ENCODE data around the gene SLC34A2.

Gene SLC34A2

DNA sequence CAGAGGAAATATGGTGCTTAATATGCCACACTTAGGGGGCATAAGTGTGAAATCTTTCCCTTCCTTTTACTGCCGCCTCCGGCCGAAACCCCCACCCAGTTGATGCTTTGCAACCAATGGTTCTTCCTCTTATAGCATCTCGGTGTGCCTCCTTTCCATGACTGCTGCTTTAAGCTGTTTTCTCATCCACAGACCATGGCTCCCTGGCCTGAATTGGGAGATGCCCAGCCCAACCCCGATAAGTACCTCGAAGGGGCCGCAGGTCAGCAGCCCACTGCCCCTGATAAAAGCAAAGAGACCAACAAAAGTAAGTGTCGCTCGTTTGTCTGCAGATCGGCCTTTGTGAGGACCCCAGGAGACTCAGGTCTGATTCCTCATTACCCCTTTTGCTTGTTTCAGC is 6.7 kb downstream of the SLC34A2 start:
- DNase-seq (ENCODE audit: low spot score) = no peak

DNA sequence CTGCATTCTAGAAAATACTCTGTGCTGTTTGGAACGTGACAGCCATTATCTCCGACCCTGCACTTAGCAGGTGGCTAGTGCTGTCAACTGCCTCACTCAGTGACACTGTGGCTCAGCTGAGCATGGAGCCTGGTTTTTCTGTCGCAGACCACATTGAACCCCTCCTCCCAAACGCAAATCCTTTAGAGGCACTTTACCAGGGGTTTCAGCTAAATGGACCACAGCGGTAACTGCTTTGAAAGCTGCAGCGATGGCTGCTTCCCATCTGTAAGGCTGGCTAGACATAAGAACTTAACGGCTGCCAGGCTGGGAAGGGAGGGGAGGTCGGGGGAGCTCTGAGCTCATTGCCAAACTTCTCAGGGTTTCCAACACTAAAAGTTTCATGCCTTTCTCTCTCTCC is 8.1 kb downstream of the SLC34A2 start:
- no peak for DNase-seq (ENCODE audit: low spot score)

DNA sequence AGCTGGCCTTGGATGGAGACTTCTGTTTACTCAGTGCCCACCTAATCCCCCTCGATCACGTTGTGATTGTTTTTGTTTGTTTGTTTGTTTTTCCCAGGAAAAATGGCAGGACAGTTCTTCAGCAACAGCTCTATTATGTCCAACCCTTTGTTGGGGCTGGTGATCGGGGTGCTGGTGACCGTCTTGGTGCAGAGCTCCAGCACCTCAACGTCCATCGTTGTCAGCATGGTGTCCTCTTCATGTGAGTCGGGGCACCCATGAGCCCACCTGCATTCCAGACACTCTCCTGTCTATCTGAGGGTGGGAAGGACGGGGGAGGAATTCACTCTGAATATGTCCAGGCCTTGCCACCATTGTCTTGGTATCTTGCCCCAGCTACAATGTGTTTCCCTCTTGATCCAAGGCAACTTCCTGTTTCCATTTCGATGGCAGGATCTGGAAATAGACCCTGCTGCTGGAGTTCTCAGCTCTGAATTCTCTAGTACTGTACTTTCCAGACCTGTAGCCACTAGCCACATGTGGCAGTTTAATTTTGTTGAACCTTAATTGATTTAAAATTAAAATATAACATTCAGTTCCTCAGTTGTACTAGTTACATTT is 10.5 kb downstream of the SLC34A2 start:
- DNase-seq (ENCODE audit: low spot score) = no peak

DNA sequence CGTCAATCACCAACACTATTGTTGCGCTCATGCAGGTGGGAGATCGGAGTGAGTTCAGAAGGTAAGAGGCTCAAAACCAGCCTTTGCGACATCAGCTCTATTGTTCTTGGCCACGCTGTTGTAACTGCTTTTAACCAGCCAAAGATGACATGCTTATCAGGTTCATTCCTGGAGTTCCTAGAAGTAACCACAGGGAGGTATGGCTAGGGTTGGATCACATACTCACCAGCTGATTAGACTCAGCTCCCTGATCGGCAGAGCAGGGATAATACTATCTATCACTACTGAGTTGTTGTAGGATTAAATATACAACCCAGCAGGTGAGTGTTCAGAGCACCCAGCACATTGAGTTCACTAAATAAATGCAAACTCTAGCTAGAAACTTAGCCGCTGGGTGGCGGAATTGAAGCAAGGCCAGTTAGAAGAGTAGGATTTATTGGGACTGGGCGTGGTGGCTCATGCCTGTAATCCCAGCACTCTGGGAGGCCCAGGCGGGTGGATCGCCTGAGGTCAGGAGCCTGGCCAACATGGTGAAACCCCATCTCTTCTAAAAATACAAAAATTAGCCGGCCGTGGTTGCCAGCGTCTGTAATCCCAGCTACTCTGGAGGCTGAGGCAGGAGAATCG is 12.4 kb downstream of the SLC34A2 start:
- no peak for DNase-seq (ENCODE audit: low spot score)

DNA sequence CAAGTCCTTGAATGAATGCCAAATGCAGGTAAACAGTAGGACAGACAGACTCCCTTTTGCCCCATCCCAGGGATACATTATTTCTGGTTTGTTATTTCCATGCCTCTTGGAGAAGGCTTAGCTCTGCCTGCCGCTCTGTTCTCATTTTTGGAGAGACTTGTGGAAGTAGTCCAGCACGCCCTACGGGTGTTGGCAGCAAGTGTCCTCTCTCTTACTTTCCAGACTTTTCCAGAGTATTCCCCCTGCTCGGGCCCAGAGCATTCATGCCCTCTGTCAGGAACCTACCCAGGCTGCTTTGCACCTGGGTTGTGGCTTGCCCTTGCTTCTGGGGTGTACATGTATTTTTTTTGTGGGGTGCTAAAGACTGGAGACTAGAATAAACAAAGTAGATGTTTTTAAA is 15.3 kb downstream of the SLC34A2 start:
- no peak for DNase-seq (ENCODE audit: low spot score)

DNA sequence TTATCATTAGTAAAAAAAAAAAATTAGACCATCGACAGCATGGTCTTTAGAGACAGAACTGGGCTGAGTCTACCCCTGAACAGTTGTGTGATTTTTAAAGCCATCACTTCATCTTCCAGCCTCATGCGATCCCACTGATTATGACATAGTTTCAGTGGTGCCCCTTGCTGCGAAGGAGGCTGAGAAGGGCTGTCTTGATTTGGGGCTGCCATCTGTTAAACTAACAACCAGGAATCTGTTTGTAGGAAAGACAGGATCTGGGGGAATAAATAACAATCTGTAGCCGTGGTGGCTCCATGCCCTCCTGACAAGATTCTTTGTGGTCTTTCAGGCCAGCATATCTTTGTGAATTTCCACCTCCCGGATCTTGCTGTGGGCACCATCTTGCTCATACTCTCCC is 17.1 kb downstream of the SLC34A2 start:
- DNase-seq (ENCODE audit: low spot score) = no peak

DNA sequence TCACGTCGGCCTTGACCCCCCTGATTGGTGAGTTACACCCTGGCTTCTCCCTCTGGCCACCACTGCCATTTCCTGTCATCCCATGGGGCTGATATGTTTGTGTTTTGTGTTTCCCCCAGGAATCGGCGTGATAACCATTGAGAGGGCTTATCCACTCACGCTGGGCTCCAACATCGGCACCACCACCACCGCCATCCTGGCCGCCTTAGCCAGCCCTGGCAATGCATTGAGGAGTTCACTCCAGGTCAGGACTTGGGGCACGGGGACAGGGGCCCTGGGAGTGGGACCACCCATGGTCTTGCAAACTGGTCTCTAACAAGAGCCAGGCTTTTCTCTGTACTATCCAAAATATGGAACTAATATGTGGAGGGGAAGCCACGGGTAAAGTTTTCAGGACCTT is 18.7 kb downstream of the SLC34A2 start:
- no peak for DNase-seq (ENCODE audit: low spot score)

DNA sequence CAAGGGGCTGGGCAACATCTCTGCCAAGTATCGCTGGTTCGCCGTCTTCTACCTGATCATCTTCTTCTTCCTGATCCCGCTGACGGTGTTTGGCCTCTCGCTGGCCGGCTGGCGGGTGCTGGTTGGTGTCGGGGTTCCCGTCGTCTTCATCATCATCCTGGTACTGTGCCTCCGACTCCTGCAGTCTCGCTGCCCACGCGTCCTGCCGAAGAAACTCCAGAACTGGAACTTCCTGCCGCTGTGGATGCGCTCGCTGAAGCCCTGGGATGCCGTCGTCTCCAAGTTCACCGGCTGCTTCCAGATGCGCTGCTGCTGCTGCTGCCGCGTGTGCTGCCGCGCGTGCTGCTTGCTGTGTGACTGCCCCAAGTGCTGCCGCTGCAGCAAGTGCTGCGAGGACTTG is 20.6 kb downstream of the SLC34A2 start:
- DNase-seq (ENCODE audit: low spot score) = no peak

DNA sequence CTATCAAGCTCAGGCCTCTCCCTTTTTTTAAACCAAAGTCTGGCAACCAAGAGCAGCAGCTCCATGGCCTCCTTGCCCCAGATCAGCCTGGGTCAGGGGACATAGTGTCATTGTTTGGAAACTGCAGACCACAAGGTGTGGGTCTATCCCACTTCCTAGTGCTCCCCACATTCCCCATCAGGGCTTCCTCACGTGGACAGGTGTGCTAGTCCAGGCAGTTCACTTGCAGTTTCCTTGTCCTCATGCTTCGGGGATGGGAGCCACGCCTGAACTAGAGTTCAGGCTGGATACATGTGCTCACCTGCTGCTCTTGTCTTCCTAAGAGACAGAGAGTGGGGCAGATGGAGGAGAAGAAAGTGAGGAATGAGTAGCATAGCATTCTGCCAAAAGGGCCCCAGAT is 21.5 kb downstream of the SLC34A2 start:
- no peak for DNase-seq (ENCODE audit: low spot score)

DNA sequence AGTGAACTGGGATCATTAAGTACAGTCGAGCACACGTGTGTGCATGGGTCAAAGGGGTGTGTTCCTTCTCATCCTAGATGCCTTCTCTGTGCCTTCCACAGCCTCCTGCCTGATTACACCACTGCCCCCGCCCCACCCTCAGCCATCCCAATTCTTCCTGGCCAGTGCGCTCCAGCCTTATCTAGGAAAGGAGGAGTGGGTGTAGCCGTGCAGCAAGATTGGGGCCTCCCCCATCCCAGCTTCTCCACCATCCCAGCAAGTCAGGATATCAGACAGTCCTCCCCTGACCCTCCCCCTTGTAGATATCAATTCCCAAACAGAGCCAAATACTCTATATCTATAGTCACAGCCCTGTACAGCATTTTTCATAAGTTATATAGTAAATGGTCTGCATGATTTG is 22.3 kb downstream of the SLC34A2 start:
- DNase-seq (ENCODE audit: low spot score) = no peak

DNA sequence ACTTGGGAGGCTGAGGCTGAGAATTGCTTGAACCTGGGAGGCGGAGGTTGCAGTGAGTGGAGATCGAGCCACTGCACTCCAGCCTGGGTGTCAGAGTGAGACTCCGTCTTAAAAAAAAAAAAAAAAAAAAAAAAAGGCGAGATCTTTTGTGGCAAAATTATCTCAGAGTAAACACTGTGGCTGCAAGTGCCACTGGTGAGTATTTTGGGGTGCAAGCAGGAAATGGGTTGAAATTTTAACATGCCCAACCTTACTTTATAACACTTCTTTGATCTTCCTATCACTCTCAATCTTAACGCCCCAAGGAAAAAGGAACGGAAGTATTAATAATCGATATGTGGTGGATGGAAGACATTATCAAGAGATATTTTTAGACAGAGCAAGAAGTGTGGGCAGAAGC is 32.1 kb downstream of the SLC34A2 start:
- no peak for DNase-seq (ENCODE audit: low spot score)

DNA sequence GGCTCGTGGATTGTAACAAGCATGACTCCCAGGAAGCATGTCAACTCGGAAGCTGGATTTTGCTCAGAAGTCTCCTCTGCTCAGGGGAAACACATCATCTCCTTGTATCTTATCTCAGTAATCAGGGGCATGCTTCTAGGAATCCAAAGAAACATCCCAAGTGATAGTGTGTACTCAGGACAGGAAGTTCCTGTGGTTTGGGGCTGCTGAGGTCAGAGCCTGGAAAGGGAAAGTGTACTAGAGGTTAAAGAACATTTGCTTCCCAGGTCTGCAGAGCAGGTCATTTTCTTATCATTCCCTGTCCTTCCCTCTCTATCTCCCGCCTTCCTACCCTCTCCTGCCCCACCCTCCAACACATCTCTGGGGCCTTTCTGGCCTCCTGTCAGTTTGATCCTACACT is 38.8 kb downstream of the SLC34A2 start:
- DNase-seq (ENCODE audit: low spot score) = no peak

DNA sequence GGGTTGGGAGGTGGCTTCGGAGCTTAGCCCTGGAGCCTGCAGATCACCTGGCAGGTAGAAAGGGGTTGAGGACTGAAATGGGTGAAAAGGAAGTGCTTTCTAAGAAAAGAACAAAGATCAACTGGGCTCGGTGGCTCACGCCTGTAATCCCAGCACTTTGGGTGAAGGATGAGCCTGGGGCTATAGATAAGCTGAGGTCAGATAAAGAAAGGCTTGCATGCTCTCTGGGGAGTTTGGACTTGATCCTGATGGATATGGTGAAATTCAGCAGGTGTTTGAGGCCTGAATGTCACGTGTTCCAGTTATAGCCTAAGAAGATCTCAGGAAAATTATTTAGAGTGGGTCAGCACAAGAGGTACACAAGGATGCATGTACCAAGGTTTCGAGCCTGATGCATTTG is 40.8 kb downstream of the SLC34A2 start:
- DNase-seq (ENCODE audit: low spot score) = no peak

DNA sequence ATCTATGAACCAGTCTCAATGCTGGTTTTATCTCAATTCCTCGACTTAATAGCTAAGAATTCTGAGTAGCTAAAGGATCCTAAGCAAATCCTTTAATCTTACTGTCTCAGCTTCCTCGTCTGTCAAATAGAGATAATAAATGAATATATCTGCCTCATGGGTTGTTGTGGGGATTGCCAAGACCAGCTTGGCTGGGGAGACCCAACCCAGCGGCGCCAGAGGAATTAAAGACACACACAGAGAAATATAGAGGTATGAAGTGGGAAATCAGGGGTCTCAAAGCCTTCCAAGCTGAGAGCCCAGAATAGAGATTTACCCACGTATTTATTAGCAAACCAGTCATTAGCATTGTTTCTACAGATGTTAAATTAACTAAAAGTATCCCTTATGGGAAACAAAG is 41.9 kb downstream of the SLC34A2 start:
- DNase-seq (ENCODE audit: low spot score) = peak; percentile 68

DNA sequence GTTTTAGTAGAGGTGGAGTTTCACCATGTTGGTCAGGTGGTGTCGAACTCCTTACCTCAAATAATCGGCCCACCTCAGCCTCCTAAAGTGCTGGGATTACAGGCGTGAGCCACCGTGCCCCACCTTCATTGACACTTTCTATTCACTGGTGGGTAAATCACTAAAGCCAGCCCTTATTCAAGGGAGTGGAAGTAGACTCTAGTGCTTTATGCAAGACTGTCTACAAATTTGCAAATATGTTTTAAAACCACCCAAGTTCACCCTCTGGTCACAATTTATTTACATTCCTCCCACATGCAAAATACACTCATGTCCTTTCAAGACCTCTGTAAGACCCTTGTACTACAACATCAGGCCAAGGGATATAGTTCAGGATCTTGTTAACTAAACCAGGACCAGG is 45.0 kb downstream of the SLC34A2 start:
- no peak for DNase-seq (ENCODE audit: low spot score)

DNA sequence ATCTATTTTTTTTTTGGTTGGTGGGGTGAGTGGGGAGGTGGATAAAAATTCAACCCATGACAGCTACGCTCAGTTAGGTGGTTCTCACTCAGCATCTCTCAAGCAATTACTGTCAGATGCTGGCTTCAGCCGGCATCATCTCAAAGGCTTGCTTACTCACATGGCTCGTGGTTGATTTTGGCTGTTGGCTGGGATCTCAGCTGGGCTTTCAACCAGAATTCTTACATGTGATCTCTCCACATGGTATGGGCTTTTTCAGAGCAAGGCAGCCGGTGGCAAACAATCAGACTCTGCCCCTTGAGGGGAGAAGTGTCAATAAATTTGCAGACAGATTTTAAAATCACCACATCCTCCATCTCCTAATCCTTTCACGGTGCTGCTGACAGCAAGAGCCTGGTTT is 47.2 kb downstream of the SLC34A2 start:
- DNase-seq (ENCODE audit: low spot score) = no peak

DNA sequence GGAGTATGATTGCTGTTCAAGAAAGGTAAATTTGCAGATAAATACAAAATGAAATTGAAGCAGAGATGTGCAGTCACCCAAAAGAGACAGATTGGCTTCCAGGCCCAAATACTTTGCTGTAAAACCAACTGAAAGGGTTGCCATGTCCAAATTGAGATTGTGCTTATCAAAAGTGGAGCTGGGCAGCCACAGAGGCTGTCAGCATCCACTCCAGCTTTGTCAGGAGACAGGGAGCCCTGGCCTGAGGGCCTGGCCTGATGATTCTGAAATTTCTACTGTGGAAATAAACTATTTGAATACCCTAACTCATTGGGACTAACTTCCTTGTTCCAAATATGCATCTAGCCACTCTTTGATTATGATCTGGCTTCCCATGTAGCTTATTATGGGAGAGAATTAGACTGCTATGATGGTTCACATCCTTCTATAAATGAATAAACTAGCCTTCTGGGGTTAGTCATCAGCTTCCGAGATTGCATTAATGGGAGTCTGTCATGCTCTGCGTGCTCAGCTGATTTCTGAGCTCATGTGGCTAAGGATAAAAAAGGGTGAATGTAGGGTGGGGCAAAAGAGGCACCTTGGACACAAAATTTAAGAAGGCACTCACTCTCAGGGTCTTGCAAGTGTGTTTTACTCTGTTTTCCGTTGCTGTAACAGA is 48.2 kb downstream of the SLC34A2 start:
- DNase-seq (ENCODE audit: low spot score) = no peak

DNA sequence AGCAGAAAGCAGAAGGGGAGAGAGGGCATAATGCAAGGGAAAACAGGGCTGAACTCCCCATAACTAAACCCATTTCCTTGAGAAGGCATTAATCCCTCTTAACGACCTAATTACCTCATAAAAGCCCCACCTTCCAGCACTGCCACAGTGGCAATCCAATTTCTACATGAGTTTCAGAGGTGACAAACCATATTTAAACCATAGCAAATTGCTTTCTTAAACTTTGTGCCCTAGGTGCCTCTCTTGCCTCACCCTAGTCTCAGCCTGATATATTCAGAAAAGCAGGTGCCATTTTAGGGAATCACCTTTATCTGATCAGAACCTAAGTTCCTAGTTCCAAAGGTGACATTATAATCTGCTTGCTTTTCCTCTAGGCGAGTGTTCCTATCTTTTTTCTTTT is 48.9 kb downstream of the SLC34A2 start:
- no peak for DNase-seq (ENCODE audit: low spot score)

DNA sequence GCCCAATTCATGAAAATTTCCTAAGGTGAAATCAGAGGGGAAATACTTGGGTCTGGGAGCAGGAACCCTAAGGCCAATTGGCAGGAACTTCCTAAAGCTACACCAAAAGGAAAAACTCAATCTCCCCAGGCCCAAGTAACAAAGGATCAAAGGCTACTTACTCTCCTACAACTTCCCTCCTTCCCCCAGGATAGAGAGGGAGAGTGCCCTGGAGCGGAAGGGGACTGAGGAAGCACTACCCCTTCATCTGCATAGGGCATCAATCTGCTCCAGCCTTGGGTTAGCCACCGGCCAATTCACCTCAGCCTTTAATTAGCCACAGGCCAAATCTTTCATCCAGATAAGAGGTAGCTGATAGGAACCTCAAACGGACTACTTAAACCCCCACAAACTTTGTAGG is 55.0 kb downstream of the SLC34A2 start:
- no peak for DNase-seq (ENCODE audit: low spot score)

DNA sequence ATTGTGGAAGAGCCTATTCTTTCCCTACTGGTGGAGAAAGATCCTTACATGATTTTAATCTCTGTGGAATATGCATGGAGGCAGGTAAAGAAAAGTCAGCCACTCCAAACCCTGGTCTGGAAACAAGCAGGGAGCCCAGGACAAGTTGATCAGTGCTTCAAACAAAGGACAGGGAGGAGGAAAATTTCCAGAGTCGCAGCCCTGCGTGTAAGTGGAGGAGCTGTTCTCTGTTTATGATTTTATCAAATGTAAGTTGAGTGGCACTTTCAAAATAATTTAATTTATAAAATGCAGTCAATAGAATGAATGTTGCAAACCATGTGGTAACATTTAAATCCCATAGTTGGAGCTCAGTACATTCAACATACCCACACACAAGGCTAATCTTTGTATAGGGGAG is 57.0 kb downstream of the SLC34A2 start:
- no peak for DNase-seq (ENCODE audit: low spot score)

DNA sequence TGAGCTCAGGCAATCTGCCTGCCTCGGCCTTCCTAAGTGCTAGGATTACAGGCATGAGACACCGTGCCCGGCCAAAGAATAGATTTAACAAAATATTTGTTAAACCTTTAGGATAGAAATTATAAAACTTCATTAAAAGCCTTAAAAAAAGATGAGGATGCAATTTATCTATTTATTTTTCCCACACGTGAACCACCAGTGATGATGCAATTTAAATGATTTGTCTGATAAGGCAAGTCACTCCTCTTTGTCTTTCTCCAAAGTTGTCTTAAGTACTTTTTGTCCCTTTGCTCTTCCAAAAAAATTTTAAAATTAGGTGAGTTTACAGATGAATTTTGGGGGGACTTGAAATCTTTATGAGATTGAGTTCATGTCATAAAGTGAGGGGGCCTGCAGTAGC is 58.2 kb downstream of the SLC34A2 start:
- DNase-seq (ENCODE audit: low spot score) = no peak

DNA sequence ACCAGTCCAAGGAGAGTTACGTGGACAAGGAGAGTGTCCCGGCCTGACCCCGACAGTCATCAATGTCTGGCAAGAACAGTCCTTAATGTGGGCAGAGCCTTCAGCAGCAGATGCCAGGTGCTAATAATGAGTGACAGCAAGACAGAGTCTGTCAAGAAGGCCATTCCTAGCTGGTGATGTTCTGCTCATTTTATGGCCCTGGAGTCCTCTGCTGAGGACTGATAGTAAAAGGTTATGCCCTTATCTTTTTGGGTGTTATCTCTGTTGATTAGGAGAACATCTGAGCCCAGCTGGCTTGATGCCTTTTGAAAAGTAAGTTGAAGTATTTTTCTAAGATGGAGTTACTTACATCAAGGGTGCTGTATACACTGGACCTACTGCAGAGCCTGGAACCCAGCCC is 67.3 kb downstream of the SLC34A2 start:
- DNase-seq (ENCODE audit: low spot score) = no peak

DNA sequence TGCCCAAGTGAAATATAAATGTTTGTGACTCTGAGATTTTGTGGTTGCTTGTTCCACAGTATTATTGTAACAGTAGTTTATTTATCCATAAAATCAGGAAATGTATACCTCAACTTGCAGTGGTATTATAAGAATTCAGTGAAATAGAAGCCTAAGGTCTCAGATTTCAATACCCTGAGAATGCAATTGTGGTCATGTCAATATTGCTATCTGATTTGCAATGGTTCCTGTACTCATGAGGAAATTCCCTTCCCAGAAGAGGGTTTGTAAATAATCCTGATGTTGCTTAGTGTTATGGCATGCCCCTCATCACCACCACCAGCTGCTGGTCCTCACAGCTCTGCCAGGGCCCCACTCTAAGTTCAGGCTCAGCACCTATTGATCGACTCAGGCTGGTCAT is 67.8 kb downstream of the SLC34A2 start:
- no peak for DNase-seq (ENCODE audit: low spot score)

DNA sequence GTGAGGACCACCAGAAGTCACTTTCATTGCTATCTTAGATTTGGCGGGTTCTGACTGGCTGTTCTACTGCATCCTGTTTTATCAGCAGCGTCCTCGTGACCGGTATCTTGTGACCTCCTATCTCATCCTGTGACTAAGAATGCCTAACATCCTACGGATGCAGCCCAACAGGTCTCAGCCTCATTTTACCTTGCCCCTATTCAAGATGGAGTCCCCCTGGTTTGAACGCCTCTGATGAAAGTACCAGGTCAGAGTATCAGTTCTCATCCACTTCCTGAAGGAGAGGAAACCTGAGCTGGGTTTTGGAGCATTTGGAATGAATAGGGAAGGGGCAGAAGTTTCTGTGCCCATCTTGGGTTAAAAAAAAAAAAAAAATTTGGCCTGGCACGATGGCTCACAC is 70.2 kb downstream of the SLC34A2 start:
- DNase-seq (ENCODE audit: low spot score) = no peak

Data from D341Med (cell line).